Keratinocyte (primary cell): Measurements from ENCODE around the gene SLC25A5.

Source experiments
- CTCF ChIP-seq, 3 experiments: IDR thresholded peaks in 1 of 3; conservative IDR thresholded peaks in 1 of 3; optimal IDR thresholded peaks in 1 of 3; 2 replicates in 2 of 3; 3 replicates in 1 of 3; pipeline versions ENCODE3 to v1.5.1; 2011; ENCODE audit warnings: low read length in 3 of 3, mild to moderate bottlenecking in 3 of 3, moderate library complexity in 2 of 3, control low read depth in 1 of 3, inconsistent platforms in 1 of 3; ENCODE audit not compliant: insufficient read depth in 2 of 3; ENCODE audit errors: extremely low read depth in 1 of 3
- EZH2 ChIP-seq: IDR thresholded peaks from one replicate; pipeline ENCODE4 v1.6.1; 2012; ENCODE audit warnings: inconsistent platforms, mild to moderate bottlenecking, low read length, moderate library complexity

DNA sequence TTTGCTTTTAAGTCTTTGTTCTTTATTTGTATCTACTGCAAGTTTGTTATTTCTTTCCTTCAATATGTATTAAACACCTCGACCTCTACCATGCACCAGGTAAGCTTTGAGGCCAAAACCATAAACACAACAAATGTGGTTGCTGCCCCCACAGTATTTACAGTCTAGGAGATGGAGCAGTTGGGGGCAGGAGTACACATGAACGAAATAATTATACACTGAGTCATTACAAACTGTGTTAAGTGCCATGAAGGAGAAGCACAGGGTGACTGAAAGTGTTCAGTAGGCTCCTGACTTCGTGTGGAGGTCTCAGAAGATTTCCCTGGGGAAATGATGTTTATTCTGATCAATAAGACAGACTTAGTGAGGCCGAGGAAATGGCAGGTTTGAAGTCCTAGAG is 38.8 kb upstream of the SLC25A5 start:
- TF ChIP-seq CTCF (optimal IDR thresholded peaks at IDR 0.05 in 1 of 3, IDR thresholded peaks at IDR 0.05 in 1 of 3, conservative IDR thresholded peaks at IDR 0.05 in 1 of 3; ENCODE audit: extremely low read depth in 1 of 3, insufficient read depth in 2 of 3, low read length in 3 of 3) (no peak), EZH2 (no peak)
